T-cell (primary cell): ENCODE results near the gene MAPK8. TPM values are rescaled to one million over a fixed set of nuclear protein-coding genes. Genes with fewer than 3 reads are reported as not detected.

Experiments
- ATAC-seq, 4 experiments: fragments of 200-7000 bp in 3 of 4; fragments of 150-1000 bp in 1 of 4; cut with Tn5 transposase; replicated peaks in 1 of 4; 1 replicate in 3 of 4; 2 replicates in 1 of 4; pipeline ENCODE4 v1.10.0; 2021; ENCODE audit warnings: moderate library complexity in 3 of 4, mild to moderate bottlenecking in 2 of 4, moderate number of reproducible peaks in 1 of 4
- CTCF ChIA-PET, 2 donors: fragments of 300-600 bp; sonication (Branson Sonifier 250); formaldehyde crosslinking; loops; one replicate each; lab custom pipeline; 2022; ENCODE audit warnings: antibody characterized with exemption in 2 of 2; lab: Charles Lee
- POLR2A ChIA-PET, 2 donors: fragments of 300-600 bp; sonication (Branson Sonifier 250); formaldehyde crosslinking; loops; one replicate each; lab custom pipeline; 2022; ENCODE audit warnings: antibody characterized with exemption in 2 of 2; lab: Charles Lee
- DNase-seq, 35 experiments: peaks; one replicate each; pipeline versions ENCODE4 v3.0.0 to v3.0.0-alpha.2; 2013 to 2023
- H3K27ac ChIP-seq: one replicate; pipeline ENCODE4 v1.5.1; 2013; ENCODE audit warnings: low read length
- H3K27me3 ChIP-seq, 2 experiments: replicated peaks in 1 of 2; 1 replicate in 1 of 2; 2 replicates in 1 of 2; pipeline versions ENCODE4 v1.6.1 to v1.7.0; 2013; ENCODE audit warnings: low read length in 1 of 2, mixed read lengths in 1 of 2; ENCODE audit not compliant: control insufficient read depth in 2 of 2, insufficient read depth in 2 of 2; ENCODE audit errors: extremely low read depth in 1 of 2
- H3K36me3 ChIP-seq, 2 donors: 1 replicate in 1 of 2; 2 replicates in 1 of 2; pipeline versions ENCODE4 v1.6.1 to v1.7.0; 2013; ENCODE audit warnings: low read length in 1 of 2; ENCODE audit not compliant: control insufficient read depth in 2 of 2, insufficient read depth in 1 of 2; ENCODE audit errors: extremely low read depth in 1 of 2
- H3K4me1 ChIP-seq, 2 experiments: 1 replicate in 1 of 2; 2 replicates in 1 of 2; pipeline versions ENCODE4 v1.6.1 to v1.7.0; 2013; ENCODE audit warnings: low read length in 2 of 2, mixed read lengths in 1 of 2; ENCODE audit not compliant: insufficient read depth in 2 of 2, control insufficient read depth in 1 of 2; ENCODE audit errors: extremely low read depth in 1 of 2
- H3K4me3 ChIP-seq, 2 donors: 1 replicate in 1 of 2; 2 replicates in 1 of 2; pipeline versions ENCODE4 v1.5.1 to v1.7.0; 2013; ENCODE audit warnings: mild to moderate bottlenecking in 2 of 2, low read length in 1 of 2, moderate library complexity in 1 of 2; ENCODE audit not compliant: control insufficient read depth in 1 of 2; ENCODE audit errors: extremely low read depth in 1 of 2
- H3K9me3 ChIP-seq: 2 replicates; pipeline ENCODE4 v1.7.0; 2013
- H3K27ac Mint-ChIP-seq, 2 donors: one replicate each; pipeline ENCODE4 v1.8.0; 2020 to 2021; ENCODE audit warnings: mild to moderate bottlenecking in 2 of 2, mixed read lengths in 2 of 2
- H3K27me3 Mint-ChIP-seq, 2 donors: one replicate each; pipeline ENCODE4 v1.8.0; 2021 to 2022; ENCODE audit warnings: mixed read lengths in 2 of 2
- H3K36me3 Mint-ChIP-seq: one replicate; pipeline ENCODE4 v1.8.0; 2021; ENCODE audit warnings: mixed read lengths
- H3K4me1 Mint-ChIP-seq, 3 donors: one replicate each; pipeline ENCODE4 v1.8.0; 2020 to 2022; ENCODE audit warnings: mixed read lengths in 3 of 3, mild to moderate bottlenecking in 1 of 3
- H3K4me3 Mint-ChIP-seq, 3 donors: one replicate each; pipeline ENCODE4 v1.8.0; 2020 to 2022; ENCODE audit warnings: mild to moderate bottlenecking in 3 of 3, mixed read lengths in 3 of 3, moderate library complexity in 3 of 3
- H3K9me3 Mint-ChIP-seq, 3 donors: one replicate each; pipeline ENCODE4 v1.8.0; 2020 to 2022; ENCODE audit warnings: mixed read lengths in 3 of 3
- WGBS: methylation state at CpG from one replicate; pipeline ENCODE4 v1.1.5; 2013; ENCODE audit warnings: missing lambda C conversion rate; ENCODE audit not compliant: insufficient coverage; 5-methylcytosine and 5-hydroxymethylcytosine counted together
- total RNA-seq, 35 experiments: library from RNA in 6 of 35; stranded (reverse) in 6 of 35; fragments of 120-200 nt in 1 of 35; gene quantifications; one replicate each; pipeline versions ENCODE4 v1.2.1 to v1.2.4 and lab custom pipeline; 2013 to 2026

The MAPK8 gene
- total RNA-seq, 5 donors from 2014 or later (not counting 1 experiment from before 2014, with no cell fraction given) = 35.7 to 49.7 (median 42.4) TPM

GRCh38 chr10:48389272-48389671, 82.8 kb downstream of the MAPK8 start:
- CTCF ChIA-PET = no interaction called here
- H3K4me3 ChIP-seq = no peak overlapping the region
- H3K4me1 ChIP-seq = peaks cover 7 to 13% of the 10 kb centered on the region in 2 experiments
- DNase-seq (no peak), ATAC-seq (no peak)
- no peak overlapping the region for H3K27ac ChIP-seq
- H3K9me3 ChIP-seq = no peaks in the 10 kb centered on the region
- H3K9me3 Mint-ChIP-seq = no peaks in the 10 kb centered on the region
- H3K36me3 Mint-ChIP-seq = no peaks in the 10 kb centered on the region
- no peaks in the 10 kb centered on the region for H3K36me3 ChIP-seq
- 100% methylated on average over 1 of the region's 2 CpGs for WGBS
- H3K27me3 ChIP-seq = no peaks in the 10 kb centered on the region
- no peaks in the 10 kb centered on the region for H3K27me3 Mint-ChIP-seq
- H3K27ac Mint-ChIP-seq = peak overlapping the region in 1 of 2 donors; percentile 0
- POLR2A ChIA-PET = no interaction called here
- peaks cover 71 to 74% (median 72%) of the 10 kb centered on the region in 3 donors for H3K4me1 Mint-ChIP-seq
- no peak overlapping the region for H3K4me3 Mint-ChIP-seq

- ChIA-PET CTCF (no interaction called here), POLR2A (no interaction called here)
- H3K27ac Mint-ChIP-seq = peak overlapping the region; percentile 0 to 47
Measured at GRCh38 chr10:48389846-48390557, 83.5 kb downstream of the MAPK8 start.

GRCh38 chr10:48390558-48390871, 84.0 kb downstream of the MAPK8 start:
- CTCF ChIA-PET = no interaction called here
- Mint-ChIP-seq H3K4me1 (peaks cover 61 to 65% (median 64%) of the 10 kb centered on the region in 3 donors), H3K27ac (peak overlapping the region in 1 of 2 donors; percentile 47)

More at GRCh38 chr10:48389846-48390557, 83.5 kb downstream of the MAPK8 start:
- ATAC-seq = no peak
- no peaks in the 10 kb centered on the region for H3K9me3 ChIP-seq
- H3K4me3 Mint-ChIP-seq = no peak overlapping the region
- H3K9me3 Mint-ChIP-seq = no peaks in the 10 kb centered on the region
- H3K4me1 Mint-ChIP-seq = peaks cover 65 to 68% (median 65%) of the 10 kb centered on the region in 3 donors
- WGBS = 86% methylated on average over 1 of the region's 2 CpGs
- no peak overlapping the region for H3K27ac ChIP-seq
- H3K4me3 ChIP-seq = no peak overlapping the region
- no peaks in the 10 kb centered on the region for H3K36me3 ChIP-seq
- no peaks in the 10 kb centered on the region for H3K27me3 Mint-ChIP-seq
- H3K27me3 ChIP-seq = no peaks in the 10 kb centered on the region
- H3K4me1 ChIP-seq = peaks cover 7 to 13% of the 10 kb centered on the region in 2 experiments
- H3K36me3 Mint-ChIP-seq = no peaks in the 10 kb centered on the region
- no peak for DNase-seq

GRCh38 chr10:48390933-48391845, 84.7 kb downstream of the MAPK8 start:
- peaks cover 62 to 65% (median 62%) of the 10 kb centered on the region in 3 donors for H3K4me1 Mint-ChIP-seq
- WGBS = 30% methylated on average over 2 of the region's 4 CpGs
- ChIA-PET CTCF (no interaction called here), POLR2A (no interaction called here)
- no peaks in the 10 kb centered on the region for H3K9me3 Mint-ChIP-seq
- peak overlapping the region; percentile 47 to 61 for H3K27ac Mint-ChIP-seq
- H3K4me3 Mint-ChIP-seq = peak overlapping the region in 1 of 3 donors; percentile 7
- Histone ChIP-seq H3K4me1 (peaks cover 7 to 13% of the 10 kb centered on the region in 2 experiments), H3K4me3 (no peak overlapping the region), H3K27ac (no peak overlapping the region), H3K27me3 (no peaks in the 10 kb centered on the region), H3K36me3 (no peaks in the 10 kb centered on the region), H3K9me3 (no peaks in the 10 kb centered on the region)
- H3K27me3 Mint-ChIP-seq = no peaks in the 10 kb centered on the region
- peak; percentile 38 to 93 (median 79) for ATAC-seq
- H3K36me3 Mint-ChIP-seq = peaks cover 6% of the 10 kb centered on the region
- peak in 1 of 35 experiments; percentile 17 for DNase-seq

More at GRCh38 chr10:48390558-48390871, 84.0 kb downstream of the MAPK8 start:
- POLR2A ChIA-PET = no interaction called here
- WGBS = no CpG with 5 or more reads among the region's 5 CpGs
- Histone ChIP-seq H3K9me3 (no peaks in the 10 kb centered on the region), H3K36me3 (no peaks in the 10 kb centered on the region), H3K4me1 (peaks cover 7 to 13% of the 10 kb centered on the region in 2 experiments), H3K27ac (no peak overlapping the region), H3K27me3 (no peaks in the 10 kb centered on the region), H3K4me3 (no peak overlapping the region)
- DNase-seq = no peak
- Mint-ChIP-seq H3K4me3 (no peak overlapping the region), H3K9me3 (no peaks in the 10 kb centered on the region), H3K27me3 (no peaks in the 10 kb centered on the region), H3K36me3 (peaks cover under 1% of the 10 kb centered on the region)
- ATAC-seq = no peak

GRCh38 chr10:48391994-48392393, 85.5 kb downstream of the MAPK8 start:
- Histone ChIP-seq H3K27me3 (no peaks in the 10 kb centered on the region), H3K4me1 (peaks cover 7 to 13% of the 10 kb centered on the region in 2 experiments), H3K36me3 (no peaks in the 10 kb centered on the region), H3K27ac (no peak overlapping the region), H3K9me3 (no peaks in the 10 kb centered on the region), H3K4me3 (no peak overlapping the region)
- no peak overlapping the region for H3K27ac Mint-ChIP-seq
- POLR2A ChIA-PET = no interaction called here
- H3K36me3 Mint-ChIP-seq = peaks cover 6% of the 10 kb centered on the region
- ATAC-seq (no peak), DNase-seq (no peak)
- no peaks in the 10 kb centered on the region for H3K27me3 Mint-ChIP-seq
- H3K4me3 Mint-ChIP-seq = no peak overlapping the region
- H3K9me3 Mint-ChIP-seq = no peaks in the 10 kb centered on the region
- CTCF ChIA-PET = no interaction called here
- no CpG with 5 or more reads among the region's 3 CpGs for WGBS
- peaks cover 57 to 65% (median 62%) of the 10 kb centered on the region in 3 donors for H3K4me1 Mint-ChIP-seq

GRCh38 chr10:48398261-48398660, 91.8 kb downstream of the MAPK8 start:
- Histone ChIP-seq H3K9me3 (no peaks in the 10 kb centered on the region), H3K27me3 (no peaks in the 10 kb centered on the region), H3K27ac (no peak overlapping the region), H3K36me3 (no peaks in the 10 kb centered on the region), H3K4me3 (no peak overlapping the region), H3K4me1 (no peaks in the 10 kb centered on the region)
- WGBS = no CpG with 5 or more reads among the region's 4 CpGs
- H3K36me3 Mint-ChIP-seq = peaks cover 6% of the 10 kb centered on the region
- H3K4me3 Mint-ChIP-seq = no peak overlapping the region
- H3K27me3 Mint-ChIP-seq = no peaks in the 10 kb centered on the region
- H3K27ac Mint-ChIP-seq = no peak overlapping the region
- no peaks in the 10 kb centered on the region for H3K9me3 Mint-ChIP-seq
- POLR2A ChIA-PET = no interaction called here
- DNase-seq (no peak), ATAC-seq (no peak)
- H3K4me1 Mint-ChIP-seq = peaks cover 25 to 34% (median 26%) of the 10 kb centered on the region in 3 donors
- CTCF ChIA-PET = no interaction called here
